GM12875 (cell line): ENCODE results near the gene ZNF385C.

ENCODE experiments used
- H3K4me3 ChIP-seq: one replicate; pipeline ENCODE4 v1.5.1; 2011; ENCODE audit warnings: low read depth, low read length, control low read depth
- TF ChIP-seq, protein P1 (sequence below): IDR thresholded peaks from 2 replicates; pipeline ENCODE4 v1.5.1; 2011; ENCODE audit warnings: low read depth, mild to moderate bottlenecking, control low read depth, inconsistent platforms, low read length, moderate library complexity, borderline replicate concordance; ENCODE audit not compliant: insufficient read depth

The ZNF385C gene

DNA sequence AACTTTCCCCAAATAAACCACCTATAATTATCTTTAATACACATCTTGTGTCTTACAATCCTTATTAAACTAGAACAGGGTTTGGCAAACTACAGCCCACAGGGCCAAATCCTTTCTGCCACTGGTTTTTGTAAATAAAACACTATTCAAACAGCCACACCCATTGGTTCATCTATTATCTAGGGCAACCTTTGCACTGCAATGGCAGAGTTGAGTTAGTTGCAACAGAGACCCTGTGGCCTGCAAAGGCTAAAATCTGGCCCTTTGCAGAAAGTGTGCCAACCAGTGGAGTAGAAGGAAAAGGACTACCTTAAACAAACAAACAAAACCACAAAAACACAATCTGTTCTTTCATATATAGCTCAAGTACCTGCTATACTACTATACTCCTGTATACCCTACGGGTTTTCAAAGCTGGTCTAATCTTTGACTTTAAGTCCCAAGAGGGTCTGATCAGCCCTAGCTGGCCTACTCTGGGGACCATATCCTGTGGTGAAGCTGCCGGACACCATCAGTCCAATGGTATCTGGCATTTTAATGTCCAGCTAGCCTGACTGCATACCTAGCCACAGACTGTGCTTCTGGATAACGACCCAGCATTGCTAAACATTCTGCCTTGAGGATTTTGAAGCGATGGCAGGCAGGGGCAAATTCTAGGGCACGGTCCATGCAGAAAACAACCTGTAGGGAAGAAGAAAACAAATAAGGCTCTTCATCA is 108.4 kb downstream of the ZNF385C start:
- TF ChIP-seq, protein P1, sequence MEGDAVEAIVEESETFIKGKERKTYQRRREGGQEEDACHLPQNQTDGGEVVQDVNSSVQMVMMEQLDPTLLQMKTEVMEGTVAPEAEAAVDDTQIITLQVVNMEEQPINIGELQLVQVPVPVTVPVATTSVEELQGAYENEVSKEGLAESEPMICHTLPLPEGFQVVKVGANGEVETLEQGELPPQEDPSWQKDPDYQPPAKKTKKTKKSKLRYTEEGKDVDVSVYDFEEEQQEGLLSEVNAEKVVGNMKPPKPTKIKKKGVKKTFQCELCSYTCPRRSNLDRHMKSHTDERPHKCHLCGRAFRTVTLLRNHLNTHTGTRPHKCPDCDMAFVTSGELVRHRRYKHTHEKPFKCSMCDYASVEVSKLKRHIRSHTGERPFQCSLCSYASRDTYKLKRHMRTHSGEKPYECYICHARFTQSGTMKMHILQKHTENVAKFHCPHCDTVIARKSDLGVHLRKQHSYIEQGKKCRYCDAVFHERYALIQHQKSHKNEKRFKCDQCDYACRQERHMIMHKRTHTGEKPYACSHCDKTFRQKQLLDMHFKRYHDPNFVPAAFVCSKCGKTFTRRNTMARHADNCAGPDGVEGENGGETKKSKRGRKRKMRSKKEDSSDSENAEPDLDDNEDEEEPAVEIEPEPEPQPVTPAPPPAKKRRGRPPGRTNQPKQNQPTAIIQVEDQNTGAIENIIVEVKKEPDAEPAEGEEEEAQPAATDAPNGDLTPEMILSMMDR = no peak
- H3K4me3 ChIP-seq = no peak overlapping the region

DNA sequence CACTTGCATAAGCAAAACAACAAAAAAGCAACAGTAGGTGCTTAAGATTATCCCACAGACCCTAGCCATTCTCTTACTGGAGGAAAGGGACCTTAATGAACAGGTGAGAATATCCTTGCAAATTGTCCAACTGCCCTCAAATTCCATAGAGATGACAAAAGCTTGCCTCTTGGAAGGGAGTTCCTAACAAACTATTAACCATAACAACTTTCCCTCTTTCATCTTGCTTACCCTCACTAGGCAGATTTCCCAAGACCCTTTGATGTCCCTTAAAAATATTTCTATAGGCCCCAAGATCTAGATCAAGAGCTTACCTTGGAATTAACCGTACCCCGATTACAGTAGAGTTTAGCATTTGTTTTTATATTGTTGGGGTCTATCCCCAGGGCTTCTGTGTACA is 109.9 kb downstream of the ZNF385C start:
- TF ChIP-seq, protein P1 = no peak
- no peak overlapping the region for H3K4me3 ChIP-seq

- no peak overlapping the region for H3K4me3 ChIP-seq
- TF ChIP-seq, protein P1 = no peak
These were observed 110.6 kb downstream of the ZNF385C start for GRCh38 chr17:41987642-41988041.

GRCh38 chr17:41986634-41987033 is 111.6 kb downstream of the ZNF385C start:
- no peak overlapping the region for H3K4me3 ChIP-seq
- TF ChIP-seq, protein P1 = no peak

DNA sequence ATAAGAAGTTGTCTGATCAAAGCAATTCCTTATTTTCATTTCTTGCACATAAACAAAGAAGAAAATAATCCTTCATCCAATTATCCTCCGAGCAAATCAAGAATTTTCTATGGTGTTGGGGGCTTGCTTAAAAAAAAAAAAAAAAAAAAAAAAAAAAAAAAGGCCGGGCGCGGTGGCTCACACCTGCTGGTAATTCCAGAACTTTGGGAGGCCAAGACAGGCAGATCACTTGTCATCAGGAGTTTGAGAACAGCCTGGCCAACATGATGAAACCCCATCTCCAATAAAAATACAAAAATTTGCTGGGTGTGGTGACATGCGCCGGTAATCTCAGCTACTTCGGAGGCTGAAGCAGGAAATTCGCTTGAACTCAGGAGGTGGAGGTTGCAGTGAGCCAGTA is 112.4 kb downstream of the ZNF385C start:
- no peak overlapping the region for H3K4me3 ChIP-seq
- TF ChIP-seq, protein P1 = no peak

- H3K4me3 ChIP-seq = no peak overlapping the region
- TF ChIP-seq, protein P1 = no peak
These were observed 113.8 kb downstream of the ZNF385C start for GRCh38 chr17:41984454-41984853.

- TF ChIP-seq, protein P1 = no peak
- no peak overlapping the region for H3K4me3 ChIP-seq
These were observed 116.1 kb downstream of the ZNF385C start for GRCh38 chr17:41982026-41982760.
